Measurements from ENCODE around the gene MAP3K20.
"Not testable (repeated sequence)": the region's sequence is repeated elsewhere in the genome, so short reads cannot be mapped to it uniquely, and the experiment has no call there.

Gene MAP3K20

GRCh38 chr2:173281898-173282297 lies 206.3 kb downstream of the MAP3K20 start:
- DNase-seq (ENCODE audit: low read depth): not testable (repeated sequence)

GRCh38 chr2:173282795-173283545 lies 207.3 kb downstream of the MAP3K20 start:
- DNase-seq (ENCODE audit: low read depth): no peak

- no peak for DNase-seq (ENCODE audit: low read depth)
Measured at GRCh38 chr2:173286153-173286809, 210.6 kb downstream of the MAP3K20 start.

GRCh38 chr2:173287594-173287993 lies 211.9 kb downstream of the MAP3K20 start:
- no peak for DNase-seq (ENCODE audit: low read depth)

- DNase-seq (ENCODE audit: low read depth): no peak
Measured at GRCh38 chr2:173288561-173288960, 212.9 kb downstream of the MAP3K20 start.

GRCh38 chr2:173290046-173290445 lies 214.4 kb downstream of the MAP3K20 start:
- DNase-seq (ENCODE audit: low read depth): no peak

- no peak for DNase-seq (ENCODE audit: low read depth)
Measured at GRCh38 chr2:173290518-173290917, 214.9 kb downstream of the MAP3K20 start.

GRCh38 chr2:173291412-173291811 lies 215.8 kb downstream of the MAP3K20 start:
- no peak for DNase-seq (ENCODE audit: low read depth)

GRCh38 chr2:173296235-173296634 lies 220.6 kb downstream of the MAP3K20 start:
- no peak for DNase-seq (ENCODE audit: low read depth)

GRCh38 chr2:173298536-173299097 lies 223.0 kb downstream of the MAP3K20 start:
- DNase-seq (ENCODE audit: low read depth): no peak

GRCh38 chr2:173299764-173300163 lies 224.1 kb downstream of the MAP3K20 start:
- DNase-seq (ENCODE audit: low read depth): no peak

GRCh38 chr2:173300458-173300857 lies 224.8 kb downstream of the MAP3K20 start:
- DNase-seq (ENCODE audit: low read depth): no peak

- not testable (repeated sequence) for DNase-seq (ENCODE audit: low read depth)
Measured at GRCh38 chr2:173301549-173301948, 225.9 kb downstream of the MAP3K20 start.

GRCh38 chr2:173305303-173305702 lies 229.7 kb downstream of the MAP3K20 start:
- no peak for DNase-seq (ENCODE audit: low read depth)

- no peak for DNase-seq (ENCODE audit: low read depth)
Measured at GRCh38 chr2:173307293-173307692, 231.6 kb downstream of the MAP3K20 start.

- not testable (repeated sequence) for DNase-seq (ENCODE audit: low read depth)
Measured at GRCh38 chr2:173309370-173309769, 233.7 kb downstream of the MAP3K20 start.

GRCh38 chr2:173311844-173312606 lies 236.4 kb downstream of the MAP3K20 start:
- DNase-seq (ENCODE audit: low read depth): no peak

Measured in stimulated activated CD8-positive, alpha-beta memory T cell treated with anti-CD3 and anti-CD28 coated beads, Interleukin-4, amount 100 ng/mL, for 24 hours (primary cell).